ENCODE data around the gene SLC38A6. TPM values are rescaled to one million over a fixed set of nuclear protein-coding genes. Genes with fewer than 3 reads are reported as not detected.

SLC38A6 gene
- total and polyA plus RNA-seq, 9 of the 15 experiments (the other 6 are each of a cell fraction or from before 2014, with no cell fraction given) = 9.8 to 40.3 (median 17.6) TPM

GRCh38 chr14:60989599-60989998 is 8.6 kb downstream of the SLC38A6 start (continued):
- TF ChIP-seq AFF1 (IDR thresholded peaks at IDR 0.05; ENCODE audit: low read depth in 1 of 2, partially characterized antibody in 2 of 2) = peak; percentile 31 to 62
- no peak for TF ChIP-seq ELF4 (CRISPR knock-in tag; IDR thresholded peaks at IDR 0.05)
- no peak for TF ChIP-seq ZNF384 (IDR thresholded peaks at IDR 0.05; ENCODE audit: low read depth, low read length)
- no peak for TF ChIP-seq HOXB6 (CRISPR knock-in tag; IDR thresholded peaks at IDR 0.05; ENCODE audit: borderline replicate concordance)
- no peak for TF ChIP-seq GABPB1 (CRISPR knock-in tag; IDR thresholded peaks at IDR 0.05)
- TF ChIP-seq USF2 (CRISPR knock-in tag; IDR thresholded peaks at IDR 0.05) = peak; percentile 65
- TF ChIP-seq ZNF282 (CRISPR knock-in tag; IDR thresholded peaks at IDR 0.05) = no peak
- TF ChIP-seq ZNF224 (CRISPR knock-in tag; IDR thresholded peaks at IDR 0.05) = no peak
- TF ChIP-seq ZFX (CRISPR knock-in tag; IDR thresholded peaks at IDR 0.05) = no peak
- no peak for TF ChIP-seq ZNF324 (CRISPR knock-in tag; IDR thresholded peaks at IDR 0.05)
- peak; percentile 88; the same call in 1 of the 2 replicates for TF ChIP-seq CC2D1A (IDR thresholded peaks at IDR 0.05)
- TF ChIP-seq RFX7 (CRISPR knock-in tag; IDR thresholded peaks at IDR 0.05) = no peak
- TF ChIP-seq IRF9 (tag; IDR thresholded peaks at IDR 0.05) = no peak
- TF ChIP-seq ZBTB49 (CRISPR knock-in tag; IDR thresholded peaks at IDR 0.05; ENCODE audit: borderline replicate concordance) = no peak
- TF ChIP-seq ZZZ3 (IDR thresholded peaks at IDR 0.05) = no peak
- TF ChIP-seq TEAD4 (IDR thresholded peaks at IDR 0.05; ENCODE audit: low read length) = peak; percentile 94
- no peak for TF ChIP-seq TEAD4 (CRISPR knock-in tag; IDR thresholded peaks at IDR 0.05; ENCODE audit: borderline replicate concordance)
- no peak for TF ChIP-seq NR1H2 (CRISPR knock-in tag; IDR thresholded peaks at IDR 0.05)
- TF ChIP-seq CXXC5 (CRISPR knock-in tag; IDR thresholded peaks at IDR 0.05) = no peak
- no peak for TF ChIP-seq XRCC3 (IDR thresholded peaks at IDR 0.05)
- TF ChIP-seq THRB (CRISPR knock-in tag; conservative IDR thresholded peaks at IDR 0.05) = no peak

All from K562 (cell line).